NCI-H345 treated with DMSO at 0.1 percent for 48 hours (cell line): ENCODE data around the gene RAPGEF1.

Experiments
- DNase-seq: peaks from one replicate; lab custom pipeline; 2025; ENCODE audit not compliant: unreplicated experiment; lab: John Stamatoyannopoulos, UW

Gene RAPGEF1

DNA sequence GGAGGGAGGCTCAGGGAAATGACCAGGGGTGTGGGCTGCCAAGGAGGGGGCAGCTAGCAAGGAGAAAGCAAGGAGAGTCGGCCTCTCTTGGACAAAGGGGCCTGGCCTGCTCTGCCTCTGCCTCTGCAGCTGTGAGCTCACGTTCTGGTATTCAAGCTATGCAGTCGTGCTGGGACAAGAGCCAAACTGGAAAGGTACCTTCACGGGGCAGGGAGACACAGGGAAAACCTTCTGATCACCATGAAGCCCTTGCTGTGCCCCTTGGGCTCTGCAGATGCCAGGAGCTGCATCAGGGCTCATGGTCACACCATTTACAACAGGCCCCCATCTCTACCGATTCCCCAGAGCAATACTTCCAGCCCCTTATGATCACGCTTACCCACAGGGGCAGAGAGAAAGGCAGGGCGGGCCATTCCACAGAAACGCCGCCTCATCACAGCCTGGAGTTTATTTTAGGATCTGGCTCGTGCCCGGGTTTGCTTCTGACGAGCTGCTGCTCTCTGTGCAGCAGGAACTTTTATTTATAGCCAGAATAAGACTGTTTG is 131.3 kb downstream of the RAPGEF1 start:
- DNase-seq, result no peak

DNA sequence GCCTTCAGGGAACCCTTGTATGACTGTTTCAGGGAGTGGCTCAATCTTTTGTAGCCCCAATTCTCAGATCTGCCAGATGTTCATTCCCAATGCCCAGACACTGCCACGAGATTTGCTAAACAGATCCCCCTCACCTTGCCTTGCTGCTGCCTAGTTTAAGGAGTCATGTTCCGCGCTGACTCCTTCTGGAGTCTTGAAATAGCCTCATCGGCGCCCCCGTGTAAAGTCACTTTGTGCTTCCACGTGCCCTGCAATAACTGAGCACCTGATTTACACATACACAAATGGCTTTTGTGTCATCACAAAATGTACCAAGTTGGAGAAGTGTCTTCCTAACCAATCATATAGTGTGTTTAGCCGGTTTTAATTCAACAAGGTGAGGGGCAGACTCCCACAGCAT is 132.3 kb downstream of the RAPGEF1 start:
- DNase-seq, result no peak

DNA sequence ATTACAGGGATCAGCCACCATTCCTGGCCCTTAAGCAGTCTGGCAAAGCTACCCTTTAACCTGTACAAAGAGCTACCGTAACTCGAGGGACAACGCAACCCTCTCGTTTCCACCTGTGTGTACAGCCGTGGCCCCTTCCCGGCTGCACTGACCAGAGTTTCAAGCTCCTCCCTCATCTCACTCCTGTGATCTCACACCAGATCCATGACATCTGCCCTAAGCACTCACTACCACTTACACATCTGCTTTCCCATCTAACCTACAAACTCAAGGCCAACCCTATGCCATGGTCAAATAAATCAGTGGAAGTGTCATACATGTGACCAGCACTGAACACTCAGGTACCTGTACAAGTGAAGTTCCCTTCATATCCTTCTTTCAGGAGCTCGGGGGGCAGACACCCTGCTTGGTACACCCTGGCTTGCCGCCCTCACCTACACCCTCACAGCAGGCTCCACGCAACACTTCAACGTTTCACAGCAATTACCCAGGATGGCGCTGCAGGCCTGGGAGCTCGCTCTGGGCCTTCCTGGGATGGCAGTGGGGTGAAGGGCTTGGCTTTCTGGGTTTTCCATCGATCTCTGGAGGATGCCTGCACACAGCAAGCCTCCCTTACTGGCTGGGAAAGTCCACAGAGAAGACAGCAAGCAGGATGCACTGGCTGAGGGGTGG is 132.8 kb downstream of the RAPGEF1 start:
- DNase-seq, result no peak

GRCh38 chr9:131605770-131606590 is 133.9 kb downstream of the RAPGEF1 start:
- no peak for DNase-seq

DNA sequence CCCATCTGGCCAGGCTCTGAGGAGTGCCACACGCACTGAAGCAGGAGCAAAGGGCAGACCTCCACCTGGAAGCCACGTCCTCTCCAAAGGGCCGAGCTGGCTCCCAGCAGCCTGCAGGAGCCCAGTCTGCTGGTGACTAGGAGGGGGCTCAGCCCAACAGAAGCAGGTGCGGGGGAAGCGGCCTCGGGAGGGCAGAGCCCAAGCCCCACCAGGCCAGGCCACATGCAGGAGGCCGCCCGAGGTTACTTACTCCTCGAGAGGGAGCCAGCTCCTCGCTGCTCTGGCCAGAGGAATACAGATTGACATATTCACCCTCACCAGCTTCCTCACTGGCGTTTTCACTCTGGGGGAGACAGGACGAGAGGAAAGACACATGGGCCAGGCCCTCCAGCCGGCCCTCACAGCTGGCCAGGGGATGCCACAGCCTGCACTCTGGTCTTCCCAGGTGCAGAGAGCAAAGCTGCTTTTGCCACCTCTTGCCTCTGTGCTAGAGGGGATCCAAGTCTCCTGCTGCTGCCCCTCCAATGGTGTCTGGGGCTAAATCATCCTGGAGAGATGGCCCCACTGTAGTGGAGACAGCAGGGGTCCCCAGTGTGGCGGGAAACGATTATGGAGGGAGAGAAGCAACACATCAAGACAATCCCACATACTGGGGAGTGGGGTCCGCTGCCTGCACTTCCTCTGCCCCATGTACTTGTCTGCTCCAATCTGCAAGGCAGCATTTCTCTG is 136.0 kb downstream of the RAPGEF1 start:
- no peak for DNase-seq

DNA sequence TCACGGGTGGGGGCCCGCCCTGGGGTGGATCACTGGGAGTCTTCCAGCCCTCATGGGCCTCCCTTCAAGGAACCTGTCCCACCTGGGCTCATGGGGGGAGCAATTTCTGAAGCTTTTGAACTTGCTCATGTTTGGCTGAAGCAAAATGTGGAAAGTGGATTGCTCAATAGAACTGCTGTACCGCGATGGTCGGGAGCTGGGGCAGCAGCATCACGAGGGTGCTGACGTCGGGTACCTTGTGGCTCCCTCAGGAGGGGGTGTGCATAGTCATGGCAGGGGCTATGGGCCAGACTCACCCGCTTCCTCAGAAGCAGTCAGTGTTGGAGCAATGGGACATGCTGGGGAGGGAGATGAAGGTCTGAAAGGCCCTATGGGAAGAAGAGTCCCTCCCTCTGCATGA is 136.7 kb downstream of the RAPGEF1 start:
- DNase-seq, result no peak

DNA sequence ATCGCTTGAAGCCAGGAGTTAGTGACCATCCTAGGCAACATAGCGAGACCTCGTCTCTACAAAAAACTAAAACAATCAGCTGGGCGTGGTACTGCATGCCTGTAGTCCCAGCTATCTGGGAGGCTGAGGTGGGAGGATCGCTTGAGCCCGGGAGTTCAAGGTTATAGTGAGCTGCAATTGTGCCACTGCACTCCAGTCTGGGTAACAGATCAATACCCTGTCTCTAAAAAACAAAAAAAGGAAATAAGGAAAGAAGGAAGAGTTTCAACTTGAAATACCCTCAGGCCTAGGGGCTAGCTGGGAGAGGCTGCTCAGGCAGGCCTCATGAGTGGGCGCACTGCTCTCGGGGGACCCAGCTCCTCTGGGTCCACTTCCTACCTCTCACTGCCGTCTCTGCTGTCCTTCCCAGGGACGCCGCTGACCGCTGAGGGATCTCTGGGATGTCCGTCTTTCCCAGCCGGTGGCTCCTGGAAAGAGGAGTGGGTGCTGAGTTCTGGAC is 138.1 kb downstream of the RAPGEF1 start:
- no peak for DNase-seq

DNA sequence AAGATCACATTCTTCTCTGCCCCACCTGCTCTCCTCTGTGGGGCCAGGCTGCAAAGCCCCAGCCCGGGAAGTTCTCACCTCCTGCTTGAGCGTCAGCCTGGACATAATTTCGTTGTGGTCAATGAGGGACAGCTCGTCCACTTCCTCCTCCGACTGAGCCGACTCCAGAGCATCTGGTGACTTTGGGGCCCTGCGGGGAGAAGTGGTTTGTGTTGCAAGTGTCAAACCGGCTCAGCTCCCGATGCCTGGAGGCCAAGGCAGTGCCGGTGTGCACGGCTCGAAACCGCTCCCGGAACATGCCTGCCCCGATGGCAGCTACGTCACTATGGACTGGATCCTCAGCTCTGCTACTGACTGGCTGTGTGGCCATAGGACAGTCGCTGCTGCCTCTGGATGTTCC is 141.8 kb downstream of the RAPGEF1 start:
- DNase-seq, result no peak

DNA sequence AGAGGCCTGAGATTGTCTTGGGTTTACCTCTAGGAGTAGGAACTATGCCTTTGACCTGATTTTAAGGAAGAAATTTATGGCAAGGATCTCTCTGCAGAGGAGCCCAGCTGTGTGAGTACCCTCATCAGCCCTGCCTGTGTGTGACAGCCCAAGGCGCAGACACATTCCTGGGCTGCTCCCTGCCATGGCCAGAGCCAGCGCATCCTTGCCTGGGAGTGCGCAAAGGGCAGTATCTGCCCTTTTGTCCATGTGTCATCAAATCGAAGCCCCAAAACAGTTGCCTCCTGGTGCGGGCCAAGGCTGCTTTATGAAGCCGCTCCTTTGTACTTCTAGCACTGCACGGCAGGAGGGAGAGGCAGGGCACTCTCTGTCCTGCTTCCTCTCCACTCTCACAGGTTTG is 142.6 kb downstream of the RAPGEF1 start:
- no peak for DNase-seq

DNA sequence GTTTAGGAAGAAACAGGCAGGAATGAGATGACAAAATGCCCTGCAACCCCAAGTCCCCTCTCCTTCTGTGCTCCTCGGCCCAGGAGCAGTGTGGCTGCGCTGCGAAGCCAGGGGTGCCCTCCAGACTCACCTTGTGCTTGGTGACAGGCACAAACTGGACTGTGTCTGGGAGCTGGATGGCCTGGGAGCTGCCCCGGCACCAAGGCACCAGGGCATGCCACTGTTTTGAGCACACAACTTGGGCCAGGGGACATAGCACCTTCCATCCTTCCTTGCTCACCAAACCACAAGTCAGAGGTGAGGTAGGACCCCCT is 143.5 kb downstream of the RAPGEF1 start:
- DNase-seq, result no peak

DNA sequence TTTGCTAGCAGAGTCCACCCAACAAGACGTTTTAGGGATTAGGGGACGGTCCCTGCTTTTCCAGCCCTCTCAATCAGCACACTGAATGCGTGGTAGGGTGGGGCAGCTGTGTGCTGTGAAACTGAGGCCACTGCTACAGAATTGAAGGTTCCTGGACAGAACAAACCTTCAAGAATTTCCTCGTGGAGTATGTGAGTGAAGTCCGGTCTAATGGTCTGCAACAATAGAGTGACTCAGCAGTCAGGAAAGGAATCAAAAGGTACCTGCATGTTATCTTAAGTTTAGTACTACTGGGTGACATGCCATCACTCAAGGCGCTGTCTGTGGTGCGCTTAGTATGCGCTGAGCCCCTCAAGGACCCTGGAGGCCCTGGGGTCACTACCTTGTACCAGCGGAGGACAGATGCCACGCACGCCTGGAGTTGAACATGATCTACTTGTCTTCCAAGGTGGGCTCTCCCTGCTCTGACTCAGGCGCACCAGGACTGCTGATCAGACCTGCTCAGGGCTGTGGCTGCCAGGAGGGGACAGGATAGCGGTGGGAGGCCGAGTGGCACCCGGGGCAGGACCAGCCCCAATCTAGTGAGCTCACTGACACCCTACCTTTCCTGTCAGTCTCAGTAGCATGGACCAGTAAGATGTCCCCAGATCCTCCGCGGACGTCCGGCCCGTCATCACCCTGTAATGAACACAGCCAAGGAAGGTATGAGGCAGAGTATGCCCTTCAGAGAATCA is 144.0 kb downstream of the RAPGEF1 start:
- no peak for DNase-seq

- no peak for DNase-seq
Measured at GRCh38 chr9:131594906-131595665, 144.8 kb downstream of the RAPGEF1 start.

DNA sequence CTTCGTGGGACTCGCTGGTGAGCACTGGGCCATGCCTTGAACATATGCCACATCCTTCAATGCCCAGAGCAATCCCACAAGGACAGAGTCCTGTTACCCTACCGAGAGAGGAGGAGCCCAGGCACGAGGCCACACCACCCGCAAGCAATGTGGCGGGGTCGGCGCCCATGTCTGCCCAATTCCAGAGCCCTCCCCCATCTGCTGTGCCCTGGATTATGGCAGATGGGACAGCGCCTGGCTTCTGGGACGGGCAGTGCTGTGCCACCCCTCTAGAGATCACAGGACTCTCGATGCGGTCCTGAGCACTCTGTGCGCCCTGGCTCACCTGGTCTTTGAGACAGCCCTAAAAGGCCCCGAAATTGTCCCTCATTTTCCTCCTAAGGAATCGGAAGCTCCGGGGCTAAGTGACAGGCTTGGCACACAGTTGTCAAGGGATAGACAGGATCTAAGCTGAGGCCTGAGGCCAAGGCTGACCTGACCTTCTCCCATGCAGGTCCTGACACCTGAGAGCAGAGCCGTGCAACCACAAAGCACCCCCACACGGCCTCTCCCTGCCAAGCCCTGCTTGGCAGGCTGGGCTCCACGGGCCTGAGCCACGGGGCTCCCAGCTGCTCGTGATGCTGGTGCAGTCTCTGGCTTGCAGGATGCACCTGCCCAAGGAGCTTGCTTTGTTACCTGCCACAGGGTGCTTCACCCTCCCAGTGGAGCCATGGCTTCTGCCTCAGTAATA is 145.8 kb downstream of the RAPGEF1 start:
- DNase-seq, result no peak

GRCh38 chr9:131593091-131593820 is 146.6 kb downstream of the RAPGEF1 start:
- no peak for DNase-seq

GRCh38 chr9:131591845-131592208 is 148.0 kb downstream of the RAPGEF1 start:
- DNase-seq, result no peak

- peak; percentile 52 for DNase-seq
Measured at GRCh38 chr9:131590907-131591844, 148.7 kb downstream of the RAPGEF1 start.

GRCh38 chr9:131590449-131590848 is 149.4 kb downstream of the RAPGEF1 start:
- no peak for DNase-seq

DNA sequence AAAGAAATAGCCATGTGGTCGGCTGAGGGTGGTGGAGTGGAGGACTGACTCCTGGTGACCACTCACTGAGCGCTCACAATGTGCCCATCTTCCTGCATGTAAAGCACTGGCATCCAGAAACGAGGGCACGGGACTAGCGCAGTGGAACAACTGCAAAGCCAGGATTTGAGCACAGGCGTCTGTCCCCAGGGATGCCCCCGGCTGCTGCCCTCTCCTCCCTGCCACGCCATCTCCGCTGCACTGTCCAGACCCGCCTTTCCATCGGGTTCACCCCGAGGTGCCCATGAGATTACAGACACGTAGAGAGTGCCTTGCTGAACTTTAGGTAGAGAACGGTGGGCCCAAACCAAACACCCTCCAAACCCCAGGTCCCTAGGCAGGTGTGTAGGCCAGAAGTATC is 149.9 kb downstream of the RAPGEF1 start:
- DNase-seq, result no peak
